Mucosa of descending colon (tissue), 3 donors: ENCODE results near the gene PSMB5. TPM values are rescaled to one million over a fixed set of nuclear protein-coding genes. Genes with fewer than 3 reads are reported as not detected.
"Not testable (repeated sequence)": the region's sequence is repeated elsewhere in the genome, so short reads cannot be mapped to it uniquely, and the experiment has no call there.

ENCODE experiments used
- ATAC-seq: fragments of 200-7000 bp; cut with Tn5 transposase; one replicate; pipeline ENCODE4 v1.9.1; 2020; ENCODE audit warnings: mild to moderate bottlenecking, moderate library complexity
- DNase-seq, 3 donors: peaks; one replicate each; pipeline ENCODE4 v3.0.0-alpha.2; 2020
- H3K36me3 ChIP-seq: fragments of 200-600 bp; one replicate; pipeline ENCODE4 v1.8.0; 2021; ENCODE audit warnings: low read depth, mild to moderate bottlenecking
- H3K4me1 ChIP-seq: fragments of 200-600 bp; one replicate; pipeline ENCODE4 v1.8.0; 2021; ENCODE audit warnings: low read depth, mild to moderate bottlenecking
- H3K4me3 ChIP-seq: fragments of 200-600 bp; one replicate; pipeline ENCODE4 v1.8.0; 2021; ENCODE audit warnings: mild to moderate bottlenecking
- H3K9me3 ChIP-seq: fragments of 200-600 bp; one replicate; pipeline ENCODE4 v1.8.0; 2021; ENCODE audit warnings: mild to moderate bottlenecking
- intact Hi-C, 2 donors: fragments of 100-400 bp; cut with DNase I in 1 of 2; cut with micrococcal nuclease in 1 of 2; formaldehyde crosslinking; loops; one replicate each; pipeline versions ENCODE4 v1.11.0 to v1.11.1; 2022; cut with DNase I, micrococcal nuclease
- total RNA-seq, 3 donors: library from RNA; stranded (reverse); fragmentation: NEBNext Ultra II Directional in 2 of 3; extraction: Animal tissue kit (Norgen Biotek cat#: 25700) in 2 of 3; gene quantifications; one replicate each; pipeline versions ENCODE4 v1.2.1 to v1.2.4, GENCODE V29; 2021 to 2023
- TF ChIP-seq, protein P1 (sequence below): fragments of 200-600 bp; IDR thresholded peaks from one replicate; pipeline ENCODE4 v1.8.0; 2022; ENCODE audit warnings: antibody characterized with exemption, mild to moderate bottlenecking
- donor health status: DM: no; HTN: no; CAD: no; lungs with moderate emphysema.
- donor health status: DM: no; HTN: no; CAD: no.
- donor health status: DM: no; HTN: yes; CAD: no.

The PSMB5 gene
- total RNA-seq, 3 donors from 2014 or later = 54.4 to 94.3 (median 92.5) TPM

- TF ChIP-seq, protein P1, sequence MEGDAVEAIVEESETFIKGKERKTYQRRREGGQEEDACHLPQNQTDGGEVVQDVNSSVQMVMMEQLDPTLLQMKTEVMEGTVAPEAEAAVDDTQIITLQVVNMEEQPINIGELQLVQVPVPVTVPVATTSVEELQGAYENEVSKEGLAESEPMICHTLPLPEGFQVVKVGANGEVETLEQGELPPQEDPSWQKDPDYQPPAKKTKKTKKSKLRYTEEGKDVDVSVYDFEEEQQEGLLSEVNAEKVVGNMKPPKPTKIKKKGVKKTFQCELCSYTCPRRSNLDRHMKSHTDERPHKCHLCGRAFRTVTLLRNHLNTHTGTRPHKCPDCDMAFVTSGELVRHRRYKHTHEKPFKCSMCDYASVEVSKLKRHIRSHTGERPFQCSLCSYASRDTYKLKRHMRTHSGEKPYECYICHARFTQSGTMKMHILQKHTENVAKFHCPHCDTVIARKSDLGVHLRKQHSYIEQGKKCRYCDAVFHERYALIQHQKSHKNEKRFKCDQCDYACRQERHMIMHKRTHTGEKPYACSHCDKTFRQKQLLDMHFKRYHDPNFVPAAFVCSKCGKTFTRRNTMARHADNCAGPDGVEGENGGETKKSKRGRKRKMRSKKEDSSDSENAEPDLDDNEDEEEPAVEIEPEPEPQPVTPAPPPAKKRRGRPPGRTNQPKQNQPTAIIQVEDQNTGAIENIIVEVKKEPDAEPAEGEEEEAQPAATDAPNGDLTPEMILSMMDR = no peak
- H3K36me3 ChIP-seq = no peaks in the 10 kb centered on the region
- intact Hi-C loops = no loop called here
- no peak for DNase-seq
- H3K4me3 ChIP-seq = no peak overlapping the region
- H3K9me3 ChIP-seq = no peaks in the 10 kb centered on the region
- no peak for ATAC-seq
- peaks cover 7% of the 10 kb centered on the region for H3K4me1 ChIP-seq
Observed at GRCh38 chr14:23006188-23006534, 28.5 kb downstream of the PSMB5 start.

- no peak for DNase-seq
- H3K9me3 ChIP-seq = no peaks in the 10 kb centered on the region
- intact Hi-C loops = no loop called here
- ATAC-seq = no peak
- H3K4me1 ChIP-seq = peaks cover 7% of the 10 kb centered on the region
- TF ChIP-seq, protein P1 = no peak
- H3K4me3 ChIP-seq = no peak overlapping the region
- no peaks in the 10 kb centered on the region for H3K36me3 ChIP-seq
Observed at GRCh38 chr14:23005451-23006187, 29.1 kb downstream of the PSMB5 start.

- peaks cover 14% of the 10 kb centered on the region for H3K4me1 ChIP-seq
- intact Hi-C loops, DNase-seq, H3K4me3 ChIP-seq, H3K36me3 ChIP-seq, ATAC-seq, H3K9me3 ChIP-seq: not testable (repeated sequence)
Observed at GRCh38 chr14:23004274-23004673, 30.4 kb downstream of the PSMB5 start.

- H3K36me3 ChIP-seq = no peaks in the 10 kb centered on the region
- no peak overlapping the region for H3K4me3 ChIP-seq
- no peaks in the 10 kb centered on the region for H3K9me3 ChIP-seq
- TF ChIP-seq, protein P1 = no peak
- ATAC-seq (no peak), DNase-seq (no peak)
- H3K4me1 ChIP-seq = peaks cover 14% of the 10 kb centered on the region
- intact Hi-C loops = no loop called here
Observed at GRCh38 chr14:23002592-23002991, 32.1 kb downstream of the PSMB5 start.

GRCh38 chr14:23000860-23001259 lies 33.8 kb downstream of the PSMB5 start:
- H3K4me3 ChIP-seq = no peak overlapping the region
- intact Hi-C loops = no loop called here
- ATAC-seq = peak; percentile 79
- peaks cover 10% of the 10 kb centered on the region for H3K4me1 ChIP-seq
- no peaks in the 10 kb centered on the region for H3K9me3 ChIP-seq
- H3K36me3 ChIP-seq = no peaks in the 10 kb centered on the region
- TF ChIP-seq, protein P1 = no peak
- DNase-seq = no peak

DNA sequence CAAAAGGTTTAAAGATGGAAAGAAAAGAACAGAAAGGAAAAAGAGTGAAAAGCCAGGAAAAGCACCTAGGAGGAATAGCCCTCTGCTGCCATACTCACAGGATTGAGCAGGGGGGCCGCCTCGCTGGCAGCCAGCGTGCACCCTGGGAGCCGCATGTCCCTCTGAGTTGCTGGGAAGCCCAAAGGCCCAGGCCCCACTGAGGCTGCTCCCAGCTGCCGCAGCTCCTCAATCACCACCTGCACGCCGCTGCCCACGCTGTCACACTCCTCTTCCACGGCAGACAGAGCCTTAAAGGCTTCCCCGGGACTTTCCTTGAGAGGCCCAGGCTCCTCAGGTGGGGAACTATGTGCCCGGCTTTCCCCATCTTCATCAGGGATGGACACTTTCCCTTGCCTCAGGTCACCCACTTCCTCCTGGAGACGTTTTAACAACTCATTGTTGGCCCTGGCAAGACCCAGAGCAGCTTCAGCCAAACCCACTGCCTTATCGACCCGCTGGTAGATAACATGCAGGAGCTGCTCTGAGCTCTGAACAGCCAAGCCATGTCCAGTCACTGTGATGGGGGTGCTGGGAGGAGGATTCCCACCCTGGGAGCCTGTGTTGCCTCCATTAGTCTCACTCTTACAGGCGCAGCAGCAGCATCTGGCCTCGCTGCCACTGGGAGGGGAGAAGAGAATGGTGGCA lies 36.2 kb downstream of the PSMB5 start:
- DNase-seq = no peak
- intact Hi-C loops = no loop called here
- H3K9me3 ChIP-seq = no peaks in the 10 kb centered on the region

More for the DNA sequence above, 36.2 kb downstream of the PSMB5 start:
- TF ChIP-seq, protein P1 = no peak
- H3K36me3 ChIP-seq = no peaks in the 10 kb centered on the region
- no peak for ATAC-seq
- H3K4me3 ChIP-seq = no peak overlapping the region
- peaks cover 7% of the 10 kb centered on the region for H3K4me1 ChIP-seq
